Left hindlimb (tissue), 1 donor: Measurements from ENCODE around the gene ITGBL1.

Experiments used
- DNase-seq: peaks from one replicate; pipeline ENCODE4 v3.0.0-alpha.2; 2018

ITGBL1 gene, protein sequence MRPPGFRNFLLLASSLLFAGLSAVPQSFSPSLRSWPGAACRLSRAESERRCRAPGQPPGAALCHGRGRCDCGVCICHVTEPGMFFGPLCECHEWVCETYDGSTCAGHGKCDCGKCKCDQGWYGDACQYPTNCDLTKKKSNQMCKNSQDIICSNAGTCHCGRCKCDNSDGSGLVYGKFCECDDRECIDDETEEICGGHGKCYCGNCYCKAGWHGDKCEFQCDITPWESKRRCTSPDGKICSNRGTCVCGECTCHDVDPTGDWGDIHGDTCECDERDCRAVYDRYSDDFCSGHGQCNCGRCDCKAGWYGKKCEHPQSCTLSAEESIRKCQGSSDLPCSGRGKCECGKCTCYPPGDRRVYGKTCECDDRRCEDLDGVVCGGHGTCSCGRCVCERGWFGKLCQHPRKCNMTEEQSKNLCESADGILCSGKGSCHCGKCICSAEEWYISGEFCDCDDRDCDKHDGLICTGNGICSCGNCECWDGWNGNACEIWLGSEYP

DNA sequence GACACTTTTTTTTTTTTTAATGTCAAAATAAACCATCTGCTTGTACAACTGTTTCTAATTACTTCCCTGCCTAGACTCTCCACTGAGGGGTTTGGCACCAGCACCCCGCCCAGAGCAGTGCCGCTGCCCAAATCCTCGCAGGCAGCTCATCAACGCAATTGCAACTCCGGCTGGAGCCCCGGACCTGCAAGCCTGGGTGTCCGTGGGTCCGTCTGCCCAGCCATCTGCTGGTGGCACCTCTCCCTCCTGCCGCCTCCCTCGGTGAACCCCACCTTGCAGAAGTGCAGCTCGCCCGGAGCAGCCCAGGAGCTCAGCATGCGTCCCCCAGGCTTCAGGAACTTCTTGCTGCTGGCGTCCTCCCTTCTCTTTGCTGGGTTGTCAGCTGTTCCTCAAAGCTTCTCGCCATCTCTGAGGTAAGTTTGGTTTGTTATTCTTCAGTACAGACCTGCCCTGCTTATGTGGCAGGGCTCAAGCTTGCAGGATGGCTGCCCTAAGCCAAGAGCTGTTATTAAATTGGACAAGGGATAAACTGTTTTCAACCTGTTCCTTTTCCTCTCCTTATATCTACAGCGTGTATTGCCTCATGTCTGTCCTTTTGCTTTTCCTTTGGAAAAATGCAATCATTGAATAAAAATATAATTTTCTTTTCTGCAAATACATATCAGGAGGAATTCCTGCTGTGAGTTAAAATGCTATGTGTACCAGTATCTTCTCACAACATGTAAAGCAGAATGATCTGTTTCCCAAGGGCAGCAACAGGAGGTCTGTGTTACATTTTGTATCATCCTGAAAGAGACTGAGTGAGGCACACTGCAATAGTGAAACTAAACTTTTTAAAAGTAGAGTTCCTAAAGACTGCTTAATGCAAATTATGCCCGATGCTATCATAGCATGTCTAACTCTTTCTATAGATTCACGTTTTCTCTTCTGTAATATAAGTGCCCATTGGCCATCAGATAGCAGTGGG lies at the start of gene ITGBL1:
TSS of gene ITGBL1 (plus strand) at position 157 of the 967 bp plus-strand sequence. CDS start at position 316, 159 bp downstream.
- DNase-seq = peak; percentile 50

GRCh38 chr13:101406791-101407190 lies 45.7 kb upstream of the ITGBL1 start:
- DNase-seq = no peak

- no peak for DNase-seq
Measured at GRCh38 chr13:101408154-101408553, 44.3 kb upstream of the ITGBL1 start.

GRCh38 chr13:101408992-101409656 lies 43.4 kb upstream of the ITGBL1 start:
- DNase-seq = no peak

GRCh38 chr13:101412076-101412475 lies 40.4 kb upstream of the ITGBL1 start:
- DNase-seq = no peak

DNA sequence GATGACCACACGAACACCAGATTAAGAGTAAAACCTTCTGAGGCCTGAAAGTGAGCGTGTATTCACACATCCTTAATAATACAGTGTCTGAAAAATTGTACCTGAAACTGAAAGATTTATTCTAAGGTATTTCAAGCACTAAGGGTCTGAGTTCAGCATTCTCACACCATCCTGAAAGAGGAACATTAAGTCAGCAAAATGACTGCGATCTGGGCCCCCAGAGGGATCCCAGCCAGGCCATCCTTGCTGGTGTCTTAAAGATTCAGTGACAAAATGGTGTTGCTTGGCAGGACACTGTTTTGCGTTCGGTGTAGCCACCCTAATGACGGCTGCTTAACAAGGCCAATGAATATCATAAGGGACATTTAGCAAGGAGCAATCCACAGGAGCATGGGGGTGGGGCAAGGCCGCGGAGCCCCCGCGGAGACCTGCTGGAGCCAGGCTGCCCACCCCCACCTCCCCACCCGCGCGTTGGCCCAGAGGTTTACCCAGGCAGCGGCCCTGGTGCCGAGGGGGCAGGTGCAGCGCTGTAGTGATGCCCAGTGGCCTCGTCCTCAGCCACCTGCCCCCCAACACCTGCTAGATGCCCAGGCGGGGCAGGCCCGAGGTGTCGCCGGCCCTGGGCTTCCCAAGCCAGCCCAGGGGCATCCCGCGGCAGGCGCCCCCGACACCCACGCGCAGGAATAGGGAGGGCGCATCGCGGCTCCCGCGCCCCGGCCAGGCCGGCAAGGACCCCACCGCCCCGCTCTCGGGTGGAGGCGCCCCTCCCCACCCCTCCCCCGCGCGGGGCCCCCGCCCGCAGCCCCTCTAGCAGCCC lies 36.9 kb upstream of the ITGBL1 start:
- peak; percentile 39 for DNase-seq

GRCh38 chr13:101416181-101417042 lies 36.1 kb upstream of the ITGBL1 start, which contains the start of gene NALCN:
NALCN (minus strand) TSS chr13:101416508; CDS start chr13:101399126, 17,382 bp downstream.
- peak; percentile 45 for DNase-seq

GRCh38 chr13:101417043-101417406 lies 35.5 kb upstream of the ITGBL1 start:
- DNase-seq = no peak

DNA sequence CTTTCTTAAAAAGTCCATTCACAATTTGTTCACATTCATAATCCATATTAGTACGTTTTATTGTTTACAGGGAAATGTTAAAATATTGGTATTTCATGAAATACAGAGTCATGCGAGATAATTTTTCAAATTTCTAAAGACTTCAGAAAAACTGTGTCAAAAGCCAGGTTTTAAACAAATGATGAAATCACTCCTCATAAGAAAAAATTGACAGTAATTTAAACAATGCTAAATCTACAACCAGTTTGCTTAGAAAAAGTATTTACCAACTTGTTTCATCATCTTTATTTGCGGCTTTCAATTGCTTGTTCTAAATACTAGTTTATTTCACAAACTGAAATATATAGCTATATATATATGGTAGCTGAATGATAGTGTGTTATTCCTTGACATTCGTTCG lies 35.0 kb upstream of the ITGBL1 start:
- DNase-seq = no peak

DNA sequence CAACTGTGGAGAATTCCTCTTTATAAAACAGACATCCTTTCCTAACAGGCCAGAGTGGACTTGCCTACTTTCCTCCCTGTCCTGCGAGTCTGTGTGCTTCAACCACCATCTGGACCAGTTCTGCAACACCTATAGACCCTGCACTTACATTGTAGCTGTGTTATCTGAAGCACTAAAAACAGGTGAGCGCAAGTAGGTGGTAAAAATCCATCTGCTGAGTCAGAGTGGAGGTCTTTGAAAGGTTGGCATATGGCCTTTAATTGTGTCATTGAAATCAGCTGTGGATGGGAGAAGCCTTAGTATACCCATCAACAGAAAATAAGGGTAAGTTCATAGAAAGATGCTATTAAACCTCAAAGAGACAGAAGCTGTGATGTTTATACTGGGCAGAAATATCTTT lies 28.6 kb upstream of the ITGBL1 start:
- no peak for DNase-seq

GRCh38 chr13:101424381-101425155 lies 27.9 kb upstream of the ITGBL1 start:
- DNase-seq = no peak

DNA sequence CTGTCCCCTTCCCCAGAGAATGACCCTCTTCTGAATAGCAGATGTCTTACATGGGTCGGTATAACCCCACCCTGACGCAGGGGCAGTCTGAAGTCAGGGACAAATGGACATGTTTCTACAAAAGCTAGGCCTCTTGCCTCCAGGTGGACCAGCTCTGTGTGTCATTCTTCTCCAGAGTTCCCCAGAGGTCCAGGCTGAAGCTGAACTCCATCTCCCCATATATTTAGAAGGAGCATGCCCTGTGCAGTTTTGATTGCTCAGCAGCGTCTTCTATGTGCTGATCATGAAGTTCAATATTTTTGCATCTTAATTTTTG lies 27.4 kb upstream of the ITGBL1 start:
- no peak for DNase-seq

GRCh38 chr13:101425623-101426022 lies 26.9 kb upstream of the ITGBL1 start:
- DNase-seq = no peak

DNA sequence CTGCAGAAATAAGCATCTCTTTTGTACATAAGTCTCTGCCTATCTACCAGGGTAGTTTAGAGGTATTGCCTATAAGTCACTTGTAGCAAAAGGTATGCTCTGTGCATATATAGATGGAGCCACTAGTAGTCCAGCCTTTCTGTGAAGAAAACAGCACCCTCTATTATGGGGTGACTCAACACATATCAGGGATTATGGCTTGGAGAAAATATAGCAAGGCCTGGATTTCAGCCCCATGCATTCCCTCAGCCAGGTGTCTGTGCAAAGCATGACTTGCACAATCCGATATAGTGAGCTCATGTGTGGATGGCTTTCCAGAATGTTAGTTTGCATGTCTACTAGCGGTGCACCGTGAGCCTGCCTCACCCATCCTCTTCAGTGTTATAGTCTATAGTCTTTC lies 22.7 kb upstream of the ITGBL1 start:
- DNase-seq = no peak

DNA sequence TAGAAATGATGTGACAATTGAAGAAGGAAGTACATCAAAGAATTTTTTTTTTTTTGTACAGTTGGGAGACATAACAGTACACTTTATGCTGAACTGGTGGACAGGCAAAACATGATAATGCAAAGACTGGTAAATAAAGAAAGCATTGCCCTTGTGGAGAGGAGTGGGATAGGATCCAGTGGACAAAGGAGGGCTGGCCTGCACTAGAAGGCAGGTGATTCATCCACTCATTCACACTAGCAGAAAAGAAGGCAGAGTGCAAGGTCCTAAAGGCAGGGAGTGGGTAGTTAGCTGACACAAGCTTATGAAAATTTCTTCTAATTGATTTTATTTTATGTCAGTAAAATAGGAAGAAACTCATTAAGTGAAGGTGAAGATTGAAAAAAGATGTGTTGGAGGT lies 18.6 kb upstream of the ITGBL1 start:
- no peak for DNase-seq

- no peak for DNase-seq
Measured at GRCh38 chr13:101434486-101434885, 18.0 kb upstream of the ITGBL1 start.

DNA sequence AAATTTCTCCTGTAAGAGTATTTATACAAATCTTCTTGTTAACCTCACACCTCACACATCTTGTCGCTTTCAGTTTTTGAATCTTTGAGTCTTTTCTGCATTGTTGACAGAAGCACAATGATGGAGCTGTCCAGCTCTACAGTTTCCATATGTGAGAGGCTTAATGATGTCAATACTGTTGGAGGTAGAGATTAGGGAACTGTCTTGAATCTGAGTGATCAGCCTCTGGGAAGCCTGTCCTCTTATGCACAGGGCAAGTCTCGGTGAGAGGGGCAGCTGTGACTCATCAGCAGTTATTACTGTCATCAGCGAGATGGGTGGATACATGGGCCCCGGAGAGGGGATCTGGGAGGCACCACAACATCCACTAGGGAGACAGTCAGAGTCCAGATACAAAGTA lies 4.6 kb upstream of the ITGBL1 start:
- no peak for DNase-seq

GRCh38 chr13:101449790-101450748 lies 2.4 kb upstream of the ITGBL1 start:
- DNase-seq = no peak

- DNase-seq = no peak
Measured at GRCh38 chr13:101450749-101451130, 1.7 kb upstream of the ITGBL1 start.
